ENCODE results near the gene AIP. TPM values are rescaled to one million over a fixed set of nuclear protein-coding genes. Genes with fewer than 3 reads are reported as not detected.

Gene AIP
- total RNA-seq, 1 experiment from 2014 or later, result 35.6 TPM

DNA sequence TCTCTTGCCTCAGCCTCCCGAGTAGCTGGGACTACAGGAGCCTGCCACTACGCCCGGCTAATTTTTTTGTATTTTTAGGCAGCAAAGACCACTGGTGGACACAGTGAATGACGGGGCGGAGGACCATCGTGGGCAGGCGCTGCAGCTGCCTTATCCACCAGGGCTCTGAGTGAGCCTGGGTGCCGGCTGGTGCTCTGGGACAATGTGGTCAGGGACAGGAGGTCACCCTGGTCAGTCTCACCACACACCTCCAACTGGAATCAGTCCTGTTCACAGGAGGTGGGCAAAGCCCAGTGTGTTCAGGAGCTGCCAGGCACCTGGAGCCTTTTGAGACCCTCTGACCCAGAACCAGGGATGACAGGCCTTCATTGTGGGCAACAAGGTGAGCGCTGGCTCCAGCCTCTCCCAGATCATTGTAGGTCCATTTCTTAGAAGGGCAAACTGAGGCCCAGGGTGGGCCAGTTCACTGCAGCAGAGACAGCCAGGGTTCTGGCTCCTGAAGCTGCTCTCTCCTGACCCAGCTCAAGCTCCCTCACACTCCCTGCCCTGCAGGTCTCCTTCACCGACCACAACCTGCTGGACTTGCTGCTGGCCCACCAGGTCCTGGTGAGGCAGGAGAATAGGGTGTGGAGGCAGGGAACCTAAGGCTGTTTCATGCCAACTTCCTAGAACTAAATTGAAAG is 56.1 kb downstream of the AIP start:
- no peak overlapping the region for H3K27ac Mint-ChIP-seq
- no CpG with 5 or more reads among the region's 10 CpGs for WGBS (ENCODE audit: extremely low coverage, insufficient read length, low lambda C conversion rate)
- H2AK5ac ChIP-seq (ENCODE audit: insufficient read length, low read length), result no peak overlapping the region
- no peak overlapping the region for H4K91ac ChIP-seq (ENCODE audit: insufficient read length, low read depth, low read length)
- no peak for DNase-seq
- peaks cover 2 to 5% (median 3%) of the 10 kb centered on the region in 3 experiments; a peak in 5 of 7 replicates for H3K36me3 Mint-ChIP-seq (ENCODE audit: insufficient read depth in 1 of 3, low read depth in 3 of 3)
- no peaks in the 10 kb centered on the region for H3K79me2 ChIP-seq (ENCODE audit: insufficient read depth, low read length)
- H4K5ac ChIP-seq (ENCODE audit: insufficient read length, low read depth, low read length), result no peak overlapping the region
- no peak overlapping the region for H2BK20ac ChIP-seq (ENCODE audit: low read depth, low read length, poor library complexity, severe bottlenecking)
- no peak overlapping the region for H2BK12ac ChIP-seq (ENCODE audit: insufficient read length, low read depth, low read length)
- no peak overlapping the region for H3K4me3 Mint-ChIP-seq
- no peaks in the 10 kb centered on the region for H3K4me1 ChIP-seq (ENCODE audit: insufficient read depth, low read length)
- H4K8ac ChIP-seq (replicated peaks; ENCODE audit: insufficient read length, low read depth, low read length), result no peak overlapping the region
- H3K9ac ChIP-seq (ENCODE audit: extremely low read depth, insufficient read length, low read length), result no peak overlapping the region
- H2AFZ ChIP-seq (ENCODE audit: low read length), result no peak overlapping the region
- peaks cover 21 to 26% of the 10 kb centered on the region in 2 experiments for H3K9me3 Mint-ChIP-seq
- no peak overlapping the region for H3K4ac ChIP-seq (ENCODE audit: low read depth, low read length)
- no peaks in the 10 kb centered on the region for H3K23me2 ChIP-seq (ENCODE audit: insufficient read length, low read depth, low read length, poor library complexity, severe bottlenecking)
- H3K27me3 Mint-ChIP-seq (ENCODE audit: low read depth), result peaks cover 8% of the 10 kb centered on the region
- H3K27me3 ChIP-seq (ENCODE audit: insufficient read depth, low read length), result no peaks in the 10 kb centered on the region
- peaks cover 5% of the 10 kb centered on the region for H3K9me3 ChIP-seq (ENCODE audit: control insufficient read depth, low read depth, low read length)
- H4K20me1 ChIP-seq (ENCODE audit: control insufficient read depth, insufficient read depth, insufficient read length), result no peaks in the 10 kb centered on the region
- no peak overlapping the region for H3T11ph ChIP-seq (ENCODE audit: low read length)
- H3K4me2 ChIP-seq (ENCODE audit: insufficient read depth, insufficient read length, low read length), result no peak overlapping the region
- H3K56ac ChIP-seq (ENCODE audit: insufficient read length, low read depth, low read length), result no peak overlapping the region
- H2BK120ac ChIP-seq (ENCODE audit: low read depth, low read length, poor library complexity, severe bottlenecking), result no peak overlapping the region
- H2BK5ac ChIP-seq (ENCODE audit: insufficient read length, low read length), result no peak overlapping the region
- no peak overlapping the region for H3K18ac ChIP-seq (ENCODE audit: insufficient read length, low read depth, low read length)
- H3K4me1 Mint-ChIP-seq, result peaks cover 4 to 6% of the 10 kb centered on the region in 2 experiments
- no peak overlapping the region for H3K27ac ChIP-seq (ENCODE audit: insufficient read length, low read depth, low read length)
- no peak overlapping the region for H3K14ac ChIP-seq (ENCODE audit: insufficient read depth, low read length)
- TF ChIP-seq, protein P1, sequence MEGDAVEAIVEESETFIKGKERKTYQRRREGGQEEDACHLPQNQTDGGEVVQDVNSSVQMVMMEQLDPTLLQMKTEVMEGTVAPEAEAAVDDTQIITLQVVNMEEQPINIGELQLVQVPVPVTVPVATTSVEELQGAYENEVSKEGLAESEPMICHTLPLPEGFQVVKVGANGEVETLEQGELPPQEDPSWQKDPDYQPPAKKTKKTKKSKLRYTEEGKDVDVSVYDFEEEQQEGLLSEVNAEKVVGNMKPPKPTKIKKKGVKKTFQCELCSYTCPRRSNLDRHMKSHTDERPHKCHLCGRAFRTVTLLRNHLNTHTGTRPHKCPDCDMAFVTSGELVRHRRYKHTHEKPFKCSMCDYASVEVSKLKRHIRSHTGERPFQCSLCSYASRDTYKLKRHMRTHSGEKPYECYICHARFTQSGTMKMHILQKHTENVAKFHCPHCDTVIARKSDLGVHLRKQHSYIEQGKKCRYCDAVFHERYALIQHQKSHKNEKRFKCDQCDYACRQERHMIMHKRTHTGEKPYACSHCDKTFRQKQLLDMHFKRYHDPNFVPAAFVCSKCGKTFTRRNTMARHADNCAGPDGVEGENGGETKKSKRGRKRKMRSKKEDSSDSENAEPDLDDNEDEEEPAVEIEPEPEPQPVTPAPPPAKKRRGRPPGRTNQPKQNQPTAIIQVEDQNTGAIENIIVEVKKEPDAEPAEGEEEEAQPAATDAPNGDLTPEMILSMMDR (conservative IDR thresholded peaks at IDR 0.05), result no peak
- no peaks in the 10 kb centered on the region for H3K79me1 ChIP-seq (ENCODE audit: insufficient read depth, low read depth, low read length, poor library complexity, severe bottlenecking)
- H2BK15ac ChIP-seq (ENCODE audit: low read depth, low read length), result no peak overlapping the region
- H3K23ac ChIP-seq (ENCODE audit: insufficient read length, low read depth, low read length), result no peak overlapping the region

All from H9 (cell line).